NCI-H1694 treated with DMSO at 0.1 percent for 48 hours (cell line): ENCODE measurements around the gene TBXA2R.
"Not testable (repeated sequence)": the region's sequence is repeated elsewhere in the genome, so short reads cannot be mapped to it uniquely, and the experiment has no call there.

Experiments
- DNase-seq: peaks from one replicate; lab custom pipeline; 2025; lab: John Stamatoyannopoulos, UW

Gene TBXA2R

GRCh38 chr19:3605361-3605760 lies 1.3 kb downstream of the TBXA2R start:
- DNase-seq = no peak

- no peak for DNase-seq
Observed at GRCh38 chr19:3604987-3605343, 1.7 kb downstream of the TBXA2R start.

GRCh38 chr19:3604227-3604986 lies 2.3 kb downstream of the TBXA2R start:
- no peak for DNase-seq

GRCh38 chr19:3603121-3603811 lies 3.4 kb downstream of the TBXA2R start:
- no peak for DNase-seq

- no peak for DNase-seq
Observed at GRCh38 chr19:3601021-3601420, 5.7 kb downstream of the TBXA2R start.

GRCh38 chr19:3599776-3600187 lies 6.9 kb downstream of the TBXA2R start:
- DNase-seq = no peak

- DNase-seq = no peak
Observed at GRCh38 chr19:3595521-3596061, 11.1 kb downstream of the TBXA2R start.

GRCh38 chr19:3593156-3593555 lies 13.5 kb downstream of the TBXA2R start:
- DNase-seq = no peak

- no peak for DNase-seq
Observed at GRCh38 chr19:3591876-3592613, 14.6 kb downstream of the TBXA2R start.

GRCh38 chr19:3590991-3591659 lies 15.6 kb downstream of the TBXA2R start:
- no peak for DNase-seq

GRCh38 chr19:3589949-3590348 lies 16.7 kb downstream of the TBXA2R start:
- DNase-seq = no peak

GRCh38 chr19:3589439-3589838 lies 17.2 kb downstream of the TBXA2R start:
- DNase-seq = no peak

- no peak for DNase-seq
Observed at GRCh38 chr19:3586707-3587346, 19.8 kb downstream of the TBXA2R start.

GRCh38 chr19:3586127-3586626 lies 20.5 kb downstream of the TBXA2R start:
- DNase-seq = no peak

GRCh38 chr19:3585301-3586126 lies 21.2 kb downstream of the TBXA2R start, which contains the start of gene GIPC3:
GIPC3 (plus strand) TSS chr19:3585478; CDS start chr19:3585598, 120 bp downstream.
- DNase-seq = no peak

GRCh38 chr19:3584036-3584802 lies 22.5 kb downstream of the TBXA2R start:
- DNase-seq = not testable (repeated sequence)

GRCh38 chr19:3581792-3582191 lies 24.9 kb downstream of the TBXA2R start:
- DNase-seq = not testable (repeated sequence)

GRCh38 chr19:3580156-3580934 lies 26.3 kb downstream of the TBXA2R start:
- DNase-seq = no peak

GRCh38 chr19:3578390-3578789 lies 28.3 kb downstream of the TBXA2R start:
- no peak for DNase-seq
